Stimulated activated CD8-positive, alpha-beta memory T cell treated with anti-CD3 and anti-CD28 coated beads, Interleukin-4, amount 100 ng/mL, for 1 hour (primary cell): ENCODE measurements around the gene XRCC3.

Experiments
- DNase-seq, 2 donors: peaks; one replicate each; pipeline ENCODE4 v3.0.0-alpha.2; 2020; ENCODE audit warnings: low read depth in 2 of 2, low spot score in 1 of 2

Gene XRCC3

GRCh38 chr14:103707329-103708263 lies 7.7 kb downstream of the XRCC3 start:
- DNase-seq = no peak

GRCh38 chr14:103706551-103707328 lies 8.5 kb downstream of the XRCC3 start:
- no peak for DNase-seq

DNA sequence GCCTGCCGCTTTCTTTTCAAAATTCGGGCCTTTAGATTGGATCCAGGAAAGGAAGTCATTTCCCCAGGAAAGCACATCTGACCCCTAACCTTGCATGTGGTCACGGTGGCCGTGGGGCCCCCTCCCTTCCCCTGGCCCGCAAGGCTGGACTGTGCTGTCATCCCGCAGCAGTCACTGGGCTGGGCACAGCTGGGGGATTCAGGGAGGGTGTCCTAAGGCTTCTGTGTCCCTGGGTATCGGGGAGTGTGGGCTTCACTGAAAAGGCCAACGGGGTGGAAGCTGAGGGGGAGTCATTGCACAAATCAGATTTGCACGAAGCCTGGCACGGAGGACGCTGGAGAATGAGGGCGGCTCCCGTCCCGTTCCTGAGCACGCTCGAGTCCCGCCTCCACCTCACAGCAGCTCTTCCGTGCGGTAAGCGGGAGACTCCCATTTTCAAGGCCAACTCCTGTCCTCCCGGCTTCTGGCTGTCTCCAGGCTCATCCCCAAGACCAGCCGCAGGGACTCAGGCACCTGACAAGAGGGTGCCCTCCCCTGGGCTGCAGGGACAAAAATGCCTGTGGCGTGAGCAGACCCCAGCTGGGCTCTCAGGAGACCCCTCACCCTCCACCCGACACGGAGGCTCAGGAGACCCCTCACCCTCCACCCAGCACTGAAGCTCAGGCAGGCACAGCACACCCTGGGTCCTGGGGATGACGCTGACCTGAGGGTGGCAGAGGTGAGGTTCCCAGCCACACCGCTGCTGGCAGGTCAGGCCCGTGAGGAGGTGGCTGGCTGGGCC lies 9.6 kb downstream of the XRCC3 start:
- no peak for DNase-seq

GRCh38 chr14:103705118-103705503 lies 10.1 kb downstream of the XRCC3 start:
- no peak for DNase-seq

- DNase-seq = no peak
Measured at GRCh38 chr14:103704708-103705107, 10.5 kb downstream of the XRCC3 start.

DNA sequence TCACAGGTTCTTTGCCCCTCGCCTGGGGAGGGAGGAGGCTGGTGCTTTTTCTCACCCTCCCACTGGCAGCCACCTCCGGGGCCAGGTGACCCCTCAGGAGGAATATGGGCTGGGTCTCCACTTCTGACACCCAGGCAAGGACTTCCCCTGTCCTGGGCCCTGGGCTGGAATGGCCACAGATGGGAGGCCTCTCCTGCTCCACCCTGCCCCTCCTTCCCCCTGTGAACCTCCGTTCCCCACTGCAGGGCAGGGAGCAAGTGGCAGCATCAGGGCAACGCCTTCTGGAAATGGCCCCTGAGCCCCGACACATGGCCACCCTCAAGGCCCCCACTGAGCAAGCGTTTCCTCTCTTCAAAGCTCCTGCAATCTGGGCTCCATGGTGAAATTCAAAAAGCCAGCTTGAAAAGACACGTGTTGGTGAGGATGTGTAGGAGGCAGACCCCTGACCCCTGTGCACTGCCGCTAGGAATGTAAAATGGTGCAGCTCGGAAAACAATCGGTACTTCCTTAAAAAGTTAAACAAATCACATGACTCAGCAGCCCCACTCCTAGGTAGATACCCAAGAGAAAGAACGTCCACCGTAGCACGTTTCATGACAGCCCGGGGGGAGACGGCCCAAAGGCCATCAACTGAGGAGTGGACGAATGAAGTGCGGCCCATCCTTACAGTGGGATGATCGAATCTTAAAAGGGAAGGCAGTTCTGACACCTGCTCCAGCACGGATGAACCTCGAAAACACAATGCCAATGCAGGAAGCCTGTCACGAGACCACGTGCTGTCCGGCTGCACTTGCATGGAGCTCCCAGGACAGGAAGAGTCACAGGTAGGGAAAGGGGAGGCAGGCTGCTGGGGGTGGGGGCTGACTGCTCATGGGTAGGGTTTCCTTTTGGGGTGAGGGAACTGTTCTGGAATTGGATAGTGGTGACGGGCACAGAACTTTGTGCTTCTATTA lies 11.5 kb downstream of the XRCC3 start:
- no peak for DNase-seq

DNA sequence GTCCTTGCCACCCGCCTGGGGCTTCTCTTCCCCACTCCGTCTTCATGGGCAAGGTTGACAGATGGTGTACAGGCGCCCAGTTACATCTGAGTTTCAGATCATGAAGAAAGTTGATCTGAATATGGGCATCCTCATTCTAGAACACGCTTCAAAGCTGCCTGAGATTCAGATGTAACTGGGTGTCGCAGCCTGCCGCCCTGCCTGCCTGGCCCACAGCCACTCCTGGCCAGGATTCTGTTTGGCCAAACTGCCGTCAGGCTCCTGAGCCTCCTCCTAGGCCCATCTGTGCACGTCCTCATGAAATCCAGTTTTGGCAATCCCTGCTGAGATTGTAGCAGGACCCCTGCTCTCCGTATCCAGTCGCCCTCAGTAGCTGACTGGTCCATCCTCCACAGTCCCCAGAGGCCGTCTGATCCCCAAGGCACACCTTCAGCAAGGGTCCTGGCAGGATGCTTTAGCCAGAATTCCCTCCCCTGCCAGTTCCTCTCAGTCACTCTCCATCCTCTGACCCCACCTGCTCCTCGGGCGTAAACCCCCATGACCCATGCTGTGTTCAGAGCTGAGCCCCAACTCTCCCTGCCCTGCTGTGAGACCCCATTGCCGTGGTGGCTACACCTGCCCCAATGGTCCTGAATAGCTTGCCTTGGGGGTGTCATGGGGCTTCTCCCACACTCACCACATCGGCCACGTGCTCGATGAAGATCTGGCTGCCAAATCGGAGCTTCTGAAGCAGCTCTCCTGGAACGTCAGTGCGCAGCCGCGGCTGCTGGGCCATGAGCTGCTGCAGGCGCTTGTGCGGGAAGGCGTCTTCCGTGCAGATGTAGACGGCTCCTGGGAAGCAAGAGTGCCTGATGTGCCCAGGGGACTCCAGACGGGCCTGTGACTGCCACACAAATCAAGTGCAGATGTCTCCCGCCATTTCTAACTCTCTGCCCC lies 12.5 kb downstream of the XRCC3 start:
- no peak for DNase-seq

GRCh38 chr14:103702095-103702494 lies 13.2 kb downstream of the XRCC3 start:
- no peak for DNase-seq

DNA sequence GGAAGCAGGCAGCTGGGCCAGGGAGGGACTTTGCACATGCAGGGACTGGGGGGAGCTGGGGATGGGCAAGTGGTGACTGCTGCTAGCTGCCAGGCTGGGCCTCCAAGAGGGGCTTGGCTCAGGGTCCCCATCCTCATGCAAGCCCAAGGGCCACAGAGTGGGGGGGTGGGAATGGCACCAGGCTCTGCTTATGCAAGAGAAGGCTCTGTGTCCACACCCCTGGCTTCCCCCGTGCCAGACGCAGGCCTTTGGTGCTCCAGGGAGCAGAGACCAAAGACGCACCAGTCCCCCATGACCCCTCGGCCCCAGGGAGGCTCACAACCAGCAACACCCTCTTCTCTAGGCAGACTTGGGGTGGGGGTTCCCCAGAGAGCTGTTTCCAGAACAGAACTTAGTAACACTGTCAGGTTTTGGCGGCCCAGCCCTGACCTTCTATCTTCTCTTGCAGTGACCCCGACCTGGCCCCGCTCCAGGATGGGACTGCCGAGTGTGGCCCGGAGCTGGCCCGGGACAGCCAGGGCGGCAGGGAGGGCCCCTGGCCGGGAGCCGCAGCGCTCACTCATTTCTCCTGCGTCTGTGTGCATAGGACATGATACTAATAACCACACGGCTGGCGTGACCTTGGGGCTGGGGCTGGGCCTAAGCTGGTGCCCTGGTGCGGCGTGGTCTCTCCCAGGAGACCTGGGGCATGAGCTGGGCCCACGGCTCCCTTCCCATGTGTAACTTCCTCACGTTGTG lies 14.3 kb downstream of the XRCC3 start:
- no peak for DNase-seq

DNA sequence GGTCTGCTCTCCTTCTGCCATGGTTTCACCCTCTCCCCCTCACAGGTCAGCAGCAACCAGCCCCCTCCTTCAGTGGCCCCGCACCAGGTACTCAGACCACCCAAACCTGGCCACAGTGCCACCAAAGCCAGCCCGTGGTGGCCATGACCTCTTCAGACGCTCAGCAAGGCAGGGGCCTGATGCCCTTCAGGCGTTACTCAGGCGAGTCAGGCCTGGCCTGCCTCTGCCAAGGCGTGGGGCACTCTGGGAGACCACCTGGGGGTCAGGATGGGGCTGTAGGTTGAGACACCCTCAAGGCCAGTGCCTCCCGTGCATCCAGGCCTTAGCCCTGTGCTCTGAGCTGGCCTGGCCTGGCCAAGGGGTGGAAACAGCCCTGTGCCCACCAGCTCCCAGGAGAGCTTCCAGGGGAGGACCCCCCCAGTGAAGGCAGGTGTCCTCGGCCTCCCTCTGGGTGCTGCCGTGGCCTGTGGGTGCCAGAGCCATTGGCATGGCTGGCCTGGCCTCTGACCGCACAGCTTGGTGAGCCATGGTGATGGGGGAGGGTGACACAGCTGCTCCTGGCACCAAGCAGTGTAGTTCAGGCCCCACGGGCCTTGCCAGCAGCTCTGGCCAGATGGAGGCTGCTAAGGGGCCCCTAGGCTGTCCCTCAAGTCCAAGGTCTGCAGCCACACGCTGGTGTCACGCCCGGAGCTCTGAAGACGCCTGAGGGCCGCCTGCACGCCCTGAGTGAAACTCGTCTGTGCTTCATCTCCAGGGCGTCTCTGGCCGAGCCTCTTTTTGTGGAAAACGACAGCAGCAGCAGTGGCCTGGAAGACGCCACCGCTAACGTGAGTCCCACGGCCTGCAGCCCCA lies 15.1 kb downstream of the XRCC3 start:
- DNase-seq = no peak

- no peak for DNase-seq
Measured at GRCh38 chr14:103699261-103699661, 16.0 kb downstream of the XRCC3 start.

DNA sequence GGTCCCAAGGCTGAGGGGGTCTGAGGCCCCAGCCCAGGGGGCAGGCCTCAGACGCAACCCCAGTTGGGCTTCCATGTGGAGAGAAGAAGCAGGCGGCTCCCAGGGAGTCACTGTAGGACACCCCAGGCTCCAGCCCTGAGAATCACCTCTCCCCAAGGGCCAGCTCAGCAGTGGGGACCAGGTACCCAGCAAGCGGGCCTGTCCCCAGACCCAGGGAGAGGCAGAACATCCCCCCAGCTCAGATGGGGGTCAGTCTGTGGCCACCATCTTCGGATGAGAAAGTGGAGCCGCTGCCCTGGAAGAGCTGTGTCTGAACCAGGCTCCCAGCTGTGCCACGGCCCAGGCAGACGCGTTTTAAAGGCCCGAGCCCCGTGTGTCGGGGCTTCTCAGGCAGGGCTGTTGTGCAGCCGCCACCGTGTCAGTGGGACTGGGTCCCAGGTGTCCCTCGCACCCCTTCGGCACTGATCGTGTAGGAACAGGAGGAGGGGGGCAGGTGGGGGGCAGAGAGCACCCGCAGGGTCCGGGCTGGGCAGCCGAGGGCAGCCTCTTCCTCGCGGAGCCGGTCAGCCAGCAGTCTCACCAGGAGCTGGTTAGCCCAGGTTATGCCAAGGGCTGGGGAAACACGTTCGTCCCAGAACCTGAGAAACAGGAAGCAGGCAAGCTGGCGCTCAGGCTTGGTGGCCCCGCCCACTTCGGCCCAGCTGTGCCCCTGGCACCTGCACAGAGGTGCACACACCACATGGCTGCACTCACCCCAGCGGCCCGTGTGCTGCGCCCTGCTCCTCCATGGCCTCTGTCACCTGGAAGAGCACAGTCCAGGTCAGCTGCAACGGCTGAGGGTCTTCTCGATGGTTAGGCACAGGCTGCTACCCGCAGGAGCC lies 16.6 kb downstream of the XRCC3 start:
- DNase-seq = no peak

DNA sequence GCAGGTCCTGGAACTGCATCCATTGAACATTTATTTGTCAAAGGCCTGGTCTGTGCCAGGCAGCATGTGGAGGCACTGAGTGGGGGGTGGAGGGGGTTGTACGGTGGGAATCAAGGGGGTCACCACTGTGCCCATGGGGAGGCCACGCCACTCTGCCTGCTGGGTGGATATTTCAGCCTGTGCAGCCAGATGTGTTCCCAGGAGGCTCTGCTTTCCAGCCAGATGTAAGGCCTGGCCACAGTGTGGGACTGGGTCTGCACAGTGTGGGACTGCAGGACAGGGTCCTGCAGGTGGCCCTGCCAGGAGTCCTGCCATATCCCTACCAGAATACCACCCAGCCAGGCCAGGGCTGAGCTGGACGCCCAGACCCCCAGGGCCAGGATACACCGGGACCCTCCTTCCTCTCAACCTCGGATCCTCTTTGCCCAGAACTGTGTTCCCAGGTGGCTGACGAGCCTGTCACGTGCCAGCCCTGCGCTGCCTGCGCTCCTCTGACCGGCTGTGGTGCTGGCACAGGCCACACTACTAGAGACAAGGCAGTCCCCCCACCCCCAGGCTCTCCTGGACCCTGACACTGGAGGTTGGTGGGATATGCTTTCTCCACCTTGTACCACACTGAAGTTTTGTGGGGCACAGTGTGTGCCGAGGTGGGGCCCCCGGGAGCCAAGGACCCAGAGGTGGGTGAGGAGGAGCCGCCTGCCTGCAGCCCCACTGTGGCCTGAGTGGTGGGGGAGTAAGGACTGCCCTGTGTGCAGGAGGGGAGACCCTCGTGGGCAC lies 17.5 kb downstream of the XRCC3 start:
- DNase-seq = no peak

DNA sequence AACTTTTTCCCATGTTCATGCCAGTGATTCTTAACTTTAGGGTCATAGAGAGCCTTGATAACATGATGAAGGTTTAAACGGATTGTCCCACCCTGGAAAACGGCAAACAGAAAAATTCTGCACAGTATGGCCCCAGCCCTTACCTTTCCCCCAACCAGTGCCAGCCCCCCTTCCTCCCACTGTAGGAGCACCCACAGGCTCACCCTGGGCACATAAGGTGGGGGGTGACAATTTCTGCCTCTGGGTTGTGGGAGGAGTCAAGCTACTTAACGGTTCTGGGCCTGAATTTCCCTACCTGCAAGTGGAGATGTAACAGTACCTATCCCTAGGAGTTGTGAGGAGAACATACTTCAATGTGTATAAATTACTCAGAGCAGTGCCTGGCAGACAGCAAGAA lies 18.0 kb downstream of the XRCC3 start:
- DNase-seq = no peak

- no peak for DNase-seq
Measured at GRCh38 chr14:103696466-103697071, 18.7 kb downstream of the XRCC3 start.

DNA sequence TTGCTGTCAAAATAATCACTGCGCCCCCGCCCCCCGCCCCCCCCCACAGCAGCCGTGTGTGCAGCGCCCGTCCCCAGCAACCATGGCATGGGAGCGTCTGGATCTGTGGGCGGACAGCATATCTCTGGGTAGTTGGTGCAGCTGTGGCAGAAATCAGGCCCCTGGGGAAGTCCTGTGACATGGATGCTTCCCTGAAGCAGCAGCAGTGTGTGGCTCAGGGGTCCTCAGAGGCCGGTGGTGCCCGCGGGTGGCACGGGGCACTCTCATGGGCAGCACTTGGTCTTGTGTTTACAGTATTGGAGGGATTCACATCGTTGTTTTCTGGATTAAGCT lies 19.2 kb downstream of the XRCC3 start:
- no peak for DNase-seq
